ENCODE measurements around the gene KCMF1. TPM values are rescaled to one million over a fixed set of nuclear protein-coding genes. Genes with fewer than 3 reads are reported as not detected.

Gene KCMF1
- total RNA-seq, 1 donor, result 64.5 TPM

DNA sequence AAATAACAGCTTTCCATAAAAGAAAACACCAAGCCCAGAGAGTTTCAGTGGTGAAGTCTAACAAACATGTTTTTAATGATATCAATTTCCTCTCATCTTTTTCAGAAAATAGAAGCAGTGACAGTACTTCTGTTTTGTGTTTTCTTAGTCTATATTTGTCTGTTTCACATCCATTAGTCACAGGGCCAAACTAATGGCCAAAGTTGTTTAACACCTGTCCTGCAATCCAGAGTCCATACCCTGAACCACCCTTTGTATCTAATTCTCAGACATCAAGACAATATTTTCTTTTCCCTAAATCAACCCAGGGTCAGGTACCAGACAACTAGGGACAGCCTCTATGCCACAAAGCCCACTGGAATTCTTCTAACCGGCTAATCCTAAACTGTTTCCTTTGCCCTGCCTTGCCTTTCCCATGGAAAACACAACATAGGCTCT, 39.6 kb upstream of the KCMF1 start:
- DNase-seq (ENCODE audit: low read depth), result no peak
- H3K4me3 ChIP-seq (ENCODE audit: low read depth, low read length), result no peak overlapping the region
- no peak for TF ChIP-seq CTCF (IDR thresholded peaks at IDR 0.05; ENCODE audit: insufficient read depth, low read length)

GRCh38 chr2:84938194-84938879, 32.6 kb upstream of the KCMF1 start:
- no peak for DNase-seq (ENCODE audit: low read depth)
- no peak for TF ChIP-seq CTCF (IDR thresholded peaks at IDR 0.05; ENCODE audit: insufficient read depth, low read length)
- H3K4me3 ChIP-seq (ENCODE audit: low read depth, low read length), result no peak overlapping the region

DNA sequence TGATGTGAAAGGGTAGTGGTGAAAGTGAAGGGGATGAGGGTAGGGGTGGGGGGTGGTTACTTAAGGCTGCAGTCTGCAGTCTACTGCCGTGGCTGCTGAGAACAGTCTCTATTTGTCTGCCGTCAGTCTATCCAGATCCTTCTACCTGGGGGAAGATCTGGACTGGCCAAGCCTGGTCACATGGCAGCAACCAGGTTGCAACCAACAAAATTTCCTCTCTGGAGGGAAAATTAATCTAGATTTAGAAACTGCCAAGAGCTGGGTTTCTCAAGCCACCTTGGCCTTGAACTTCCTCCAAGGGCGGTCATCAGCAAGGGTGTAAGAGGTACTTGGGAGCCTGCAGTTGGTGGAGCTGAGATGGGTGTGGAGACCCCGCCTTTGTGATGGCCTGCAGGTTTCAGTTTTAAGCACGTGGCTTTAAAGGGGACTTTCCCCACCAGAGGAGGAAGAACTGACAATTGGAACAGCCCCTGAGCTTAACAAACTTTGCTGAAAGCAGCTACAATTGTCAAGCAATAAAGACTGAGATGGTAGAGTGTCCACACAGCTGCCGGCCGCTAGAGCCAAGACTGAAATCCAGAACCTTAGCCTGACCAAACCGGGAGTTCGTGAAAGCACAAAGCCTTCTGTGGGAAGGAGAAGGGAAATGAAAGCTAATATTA, 31.4 kb upstream of the KCMF1 start:
- no peak for TF ChIP-seq CTCF (IDR thresholded peaks at IDR 0.05; ENCODE audit: insufficient read depth, low read length)
- no peak for DNase-seq (ENCODE audit: low read depth)
- H3K4me3 ChIP-seq (ENCODE audit: low read depth, low read length), result no peak overlapping the region

- no peak for TF ChIP-seq CTCF (IDR thresholded peaks at IDR 0.05; ENCODE audit: insufficient read depth, low read length)
- no peak for DNase-seq (ENCODE audit: low read depth)
- H3K4me3 ChIP-seq (ENCODE audit: low read depth, low read length), result no peak overlapping the region
Observed at GRCh38 chr2:84940088-84940470, 30.9 kb upstream of the KCMF1 start.

- TF ChIP-seq CTCF (IDR thresholded peaks at IDR 0.05; ENCODE audit: insufficient read depth, low read length), result no peak
- H3K4me3 ChIP-seq (ENCODE audit: low read depth, low read length), result no peak overlapping the region
- DNase-seq (ENCODE audit: low read depth), result no peak
Observed at GRCh38 chr2:84940831-84941412, 30.0 kb upstream of the KCMF1 start.

DNA sequence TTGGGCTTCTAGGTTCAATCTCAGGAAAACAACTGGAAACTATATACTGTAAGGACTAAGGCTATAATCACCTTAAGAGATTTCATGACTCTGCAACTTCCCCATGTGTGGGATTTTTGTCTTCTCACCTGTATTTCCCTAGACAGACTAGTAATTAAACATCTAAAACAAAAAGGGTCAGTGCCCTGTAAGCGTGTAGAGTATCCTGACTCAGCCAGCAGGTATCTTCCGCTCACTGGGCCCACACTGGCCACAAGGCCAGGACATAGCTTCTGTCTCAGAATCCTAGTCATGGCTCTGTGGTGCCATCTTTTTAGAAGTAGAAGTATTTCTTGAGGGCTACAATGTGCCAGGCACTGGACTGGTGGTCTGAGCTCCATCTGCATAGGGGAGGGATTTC, 28.8 kb upstream of the KCMF1 start:
- no peak overlapping the region for H3K4me3 ChIP-seq (ENCODE audit: low read depth, low read length)
- no peak for TF ChIP-seq CTCF (IDR thresholded peaks at IDR 0.05; ENCODE audit: insufficient read depth, low read length)
- no peak for DNase-seq (ENCODE audit: low read depth)
